NCI-H345 (cell line): Measurements from ENCODE around the gene ZNF711.
"Not testable (repeated sequence)": the region's sequence is repeated elsewhere in the genome, so short reads cannot be mapped to it uniquely, and the experiment has no call there.

ENCODE experiments used
- DNase-seq: peaks from one replicate; lab custom pipeline; 2025; lab: John Stamatoyannopoulos, UW

Gene ZNF711

DNA sequence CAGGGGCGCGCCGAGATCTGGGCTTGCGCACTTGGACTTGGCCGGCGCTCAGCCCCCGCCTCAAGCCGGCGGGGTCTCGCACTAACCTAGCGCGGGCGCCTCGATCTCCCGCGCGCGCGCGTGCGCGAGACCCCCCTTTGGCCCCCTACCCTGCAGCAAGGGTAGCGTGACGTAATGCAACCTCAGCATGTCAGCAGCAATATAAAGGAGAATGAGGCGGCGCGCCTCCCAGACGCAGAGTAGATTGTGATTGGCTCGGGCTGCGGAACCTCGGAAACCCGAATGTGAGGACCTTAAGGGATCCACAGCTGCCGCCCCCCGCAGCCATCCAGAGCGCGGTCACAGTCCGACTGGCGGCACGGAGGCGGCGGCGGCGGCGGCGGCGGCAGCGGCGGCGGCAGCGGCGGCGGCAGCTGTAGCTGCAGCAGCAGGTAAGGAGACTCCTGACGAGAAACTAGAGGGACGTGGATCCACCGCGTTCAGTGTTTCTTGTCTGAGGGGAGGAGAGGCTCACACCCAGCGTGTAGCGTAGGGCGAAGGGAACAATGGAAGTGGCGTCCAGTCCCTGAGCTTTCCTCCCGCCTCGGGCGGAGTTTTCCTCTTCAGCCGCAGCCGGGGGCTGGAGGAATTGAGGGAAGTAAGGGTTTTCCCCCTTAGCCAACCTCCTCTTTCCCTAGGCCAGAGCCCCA is at the start of gene ZNF711, which contains the start of gene SATL1:
Gene ZNF711 (plus strand): TSS at position 231 of the 689 bp plus-strand sequence. CDS start 3,582 bp downstream, outside the sequence.
Gene SATL1 (minus strand): TSS at position 19 of the 689 bp plus-strand sequence. CDS start 134,811 bp downstream, outside the sequence.
- DNase-seq, result peak; percentile 93

DNA sequence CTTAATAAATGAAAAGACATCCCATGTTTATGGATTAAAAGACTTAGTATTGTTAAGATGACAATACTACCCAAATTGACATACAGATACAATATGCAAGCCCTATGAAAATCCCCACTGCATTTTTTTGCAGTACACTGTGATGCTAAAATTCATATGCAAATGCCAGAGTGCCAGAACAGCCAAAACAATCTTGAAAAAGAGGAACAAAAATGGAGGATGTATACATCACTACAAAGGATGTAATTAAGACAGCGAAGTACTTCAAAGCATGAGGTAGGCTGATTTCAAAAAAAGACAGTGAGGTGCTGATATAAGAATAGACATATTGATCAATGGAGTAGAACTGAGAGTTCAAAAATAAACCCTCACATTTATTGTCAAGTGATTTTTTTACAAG is 47.5 kb upstream of the ZNF711 start:
- no peak for DNase-seq

DNA sequence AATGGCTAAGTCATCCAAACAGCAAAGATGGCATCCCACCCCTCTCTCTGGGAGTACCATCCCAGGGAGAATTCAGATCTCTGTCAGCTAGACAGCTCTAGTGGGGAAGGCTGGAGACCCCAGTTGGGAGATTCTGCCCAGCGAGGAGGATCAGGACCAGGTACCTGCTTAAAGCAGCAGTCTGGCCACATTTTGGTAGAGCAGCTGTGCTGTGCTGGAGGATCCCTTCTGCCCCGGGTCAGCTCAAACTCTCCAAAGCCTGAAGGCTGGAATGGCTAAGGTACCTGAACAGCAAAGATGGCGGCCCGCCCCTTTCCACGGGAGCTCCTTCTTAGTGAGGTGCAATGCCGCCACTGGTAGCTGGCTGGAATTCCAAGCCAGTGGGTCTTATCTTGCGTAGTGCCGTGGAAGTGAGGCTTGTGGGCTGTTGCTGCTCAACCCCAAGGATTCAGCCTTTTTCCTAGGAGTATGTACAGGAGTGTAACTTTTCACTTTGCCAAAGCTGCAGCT is 40.3 kb upstream of the ZNF711 start:
- DNase-seq, result no peak

DNA sequence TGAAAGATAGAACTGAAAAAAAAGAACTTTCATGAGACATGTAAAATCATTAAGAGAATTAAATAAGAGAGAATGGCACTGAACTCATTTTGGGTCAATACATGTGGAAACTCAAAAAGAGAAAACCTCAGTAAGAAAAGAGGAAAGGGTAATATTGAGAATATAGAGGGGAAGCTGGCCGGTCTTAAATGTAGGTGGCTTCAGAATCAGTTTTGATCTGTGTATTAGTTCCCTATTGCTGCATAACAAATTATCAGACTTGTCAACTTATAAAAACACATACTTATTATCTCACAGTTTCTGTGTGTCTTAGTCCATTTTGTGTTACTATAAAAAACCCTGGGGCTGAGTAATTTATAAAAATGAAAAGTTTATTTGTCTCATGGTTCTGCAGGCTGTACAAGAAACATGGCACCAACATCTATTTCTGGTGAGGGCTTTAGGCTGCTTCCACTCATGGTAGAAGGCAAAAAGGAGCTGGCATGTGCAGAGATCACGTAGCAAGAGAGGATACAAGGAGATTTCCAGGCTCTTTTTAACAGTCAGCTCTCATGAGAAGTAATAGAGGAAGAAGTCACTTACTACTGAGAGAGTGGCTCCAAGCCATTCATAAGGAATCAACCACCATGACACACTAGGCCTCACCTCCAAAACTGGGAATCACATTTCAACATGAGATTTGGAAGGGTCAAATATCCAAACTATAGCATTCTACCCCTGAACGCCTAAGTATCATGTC is 29.8 kb upstream of the ZNF711 start:
- DNase-seq, result no peak

DNA sequence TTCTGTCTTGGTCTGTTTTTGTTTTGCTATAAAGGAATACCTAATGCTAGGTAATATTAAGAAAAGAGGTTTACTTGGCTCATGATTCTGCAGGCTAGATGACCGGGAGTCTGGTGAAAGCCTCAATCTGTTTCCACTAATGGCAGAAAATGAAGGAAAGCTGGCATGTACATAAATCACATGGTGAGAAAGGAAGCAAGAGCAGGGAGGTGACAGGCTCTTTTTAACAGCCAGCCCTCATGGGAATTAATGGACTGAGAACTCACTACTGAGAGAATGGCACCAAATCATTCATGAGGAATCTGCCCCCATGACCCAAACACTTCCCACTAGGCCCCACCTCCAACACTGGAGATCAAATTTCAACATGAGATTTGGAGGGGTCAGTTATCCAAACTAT is 27.8 kb upstream of the ZNF711 start:
- DNase-seq, result no peak

DNA sequence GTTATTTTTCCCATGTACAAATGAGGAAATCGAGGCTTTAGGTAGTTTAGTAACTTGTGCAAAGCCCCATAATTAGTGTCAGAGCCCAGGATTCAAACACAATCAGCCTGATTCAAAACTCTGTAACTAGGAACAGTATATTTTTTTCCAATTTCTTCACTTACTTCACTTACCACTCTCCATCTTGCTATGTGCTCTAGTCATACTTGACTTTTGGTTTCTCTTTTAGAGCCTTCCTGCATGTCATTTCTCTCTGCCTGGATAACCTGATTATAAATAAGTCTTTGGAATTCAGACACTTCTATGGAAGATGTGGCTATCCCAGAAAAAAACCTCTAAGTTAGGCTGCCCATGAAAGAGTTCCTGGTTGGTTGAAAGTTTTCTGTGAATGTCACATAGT is 22.4 kb upstream of the ZNF711 start:
- no peak for DNase-seq

DNA sequence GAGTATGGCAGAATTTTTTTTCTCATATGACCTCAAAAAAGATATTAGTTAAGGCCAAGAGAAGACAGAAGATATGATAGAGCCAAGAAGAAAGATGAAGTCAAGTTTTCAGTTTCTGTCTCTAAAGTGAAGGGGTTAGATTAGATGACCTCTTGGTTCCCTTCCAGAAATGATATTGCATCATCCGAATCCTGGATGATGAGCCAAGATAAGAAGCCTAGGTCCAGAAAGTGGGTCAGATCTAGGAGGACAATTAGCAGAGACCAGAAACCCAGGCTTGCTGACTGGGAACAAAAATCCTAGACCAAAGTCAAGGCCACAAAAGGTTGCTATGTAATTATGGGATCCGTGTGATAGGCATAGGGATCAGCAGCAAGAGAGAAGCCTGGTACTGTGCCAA is 20.4 kb upstream of the ZNF711 start:
- DNase-seq, result no peak

DNA sequence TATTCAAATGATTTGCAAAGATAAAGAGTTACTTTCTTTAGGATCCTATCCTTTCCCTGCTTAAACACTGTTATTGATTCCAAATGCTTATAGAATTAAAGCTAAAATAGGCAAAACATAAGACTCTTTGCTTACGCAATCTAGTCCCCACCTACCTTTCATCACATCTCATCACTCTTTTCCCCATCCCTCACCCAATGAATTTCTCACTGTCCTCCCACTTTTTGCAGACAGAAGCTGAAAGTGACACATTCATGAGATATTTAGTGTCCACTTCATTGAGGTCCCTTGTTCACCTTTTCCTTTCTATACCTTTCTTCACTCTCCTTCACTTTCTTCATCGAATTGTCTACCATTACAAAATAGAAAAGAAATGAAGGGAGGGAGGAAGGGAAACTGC is 636 bp upstream of the ZNF711 start:
- DNase-seq, result no peak

DNA sequence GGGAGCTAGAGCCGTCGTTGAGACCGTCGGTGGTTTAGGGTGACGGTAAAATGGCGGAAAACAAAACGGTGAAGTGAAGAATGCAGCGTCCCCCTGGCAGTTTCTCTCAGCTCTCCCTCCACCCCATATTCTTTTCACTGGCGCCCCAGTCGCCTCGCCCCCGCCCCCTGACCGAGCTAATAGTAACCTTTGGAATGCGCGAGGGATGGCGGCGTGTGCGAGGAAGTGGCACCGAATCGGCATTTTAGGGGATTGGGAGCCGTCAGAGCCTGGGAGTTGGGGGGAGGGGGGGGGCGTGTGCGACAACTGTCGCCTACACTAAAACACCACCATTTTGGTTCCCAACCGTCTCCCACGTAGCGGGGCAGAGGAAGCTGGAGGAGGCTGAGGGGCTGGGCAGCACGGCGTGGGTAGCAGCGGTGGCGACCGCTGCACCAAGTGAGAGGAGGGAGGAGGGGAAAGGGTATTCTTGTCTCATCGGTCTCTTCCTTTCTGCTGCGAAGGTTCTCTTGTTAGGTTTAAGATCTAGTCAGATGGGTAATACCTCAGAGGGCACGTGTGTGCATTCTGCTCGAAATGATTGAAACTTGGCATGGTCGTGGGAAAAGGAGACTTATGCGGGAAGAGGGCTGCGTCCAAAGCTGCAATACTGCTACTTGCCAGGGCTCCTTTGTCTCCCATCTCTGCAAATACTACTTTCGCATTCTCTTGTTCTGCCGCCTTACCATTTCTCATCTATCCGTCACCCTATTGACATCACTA is 840 bp downstream of the ZNF711 start:
- peak; percentile 25 for DNase-seq

DNA sequence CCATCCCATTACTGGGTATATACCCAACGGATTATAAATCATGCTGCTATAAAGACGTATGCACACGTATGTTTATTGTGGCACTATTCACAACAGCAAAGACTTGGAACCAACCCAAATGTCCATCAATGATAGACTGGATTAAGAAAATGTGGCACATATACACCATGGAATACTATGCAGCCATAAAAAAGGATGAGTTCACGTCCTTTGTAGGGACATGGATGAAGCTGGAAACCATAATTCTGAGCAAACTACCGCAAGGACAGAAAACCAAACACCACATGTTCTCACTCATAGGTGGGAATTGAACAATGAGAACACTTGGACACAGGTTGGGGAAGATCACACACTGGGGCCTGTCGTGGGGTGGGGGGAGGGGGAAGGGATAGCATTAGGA is 41.5 kb downstream of the ZNF711 start:
- not testable (repeated sequence) for DNase-seq

DNA sequence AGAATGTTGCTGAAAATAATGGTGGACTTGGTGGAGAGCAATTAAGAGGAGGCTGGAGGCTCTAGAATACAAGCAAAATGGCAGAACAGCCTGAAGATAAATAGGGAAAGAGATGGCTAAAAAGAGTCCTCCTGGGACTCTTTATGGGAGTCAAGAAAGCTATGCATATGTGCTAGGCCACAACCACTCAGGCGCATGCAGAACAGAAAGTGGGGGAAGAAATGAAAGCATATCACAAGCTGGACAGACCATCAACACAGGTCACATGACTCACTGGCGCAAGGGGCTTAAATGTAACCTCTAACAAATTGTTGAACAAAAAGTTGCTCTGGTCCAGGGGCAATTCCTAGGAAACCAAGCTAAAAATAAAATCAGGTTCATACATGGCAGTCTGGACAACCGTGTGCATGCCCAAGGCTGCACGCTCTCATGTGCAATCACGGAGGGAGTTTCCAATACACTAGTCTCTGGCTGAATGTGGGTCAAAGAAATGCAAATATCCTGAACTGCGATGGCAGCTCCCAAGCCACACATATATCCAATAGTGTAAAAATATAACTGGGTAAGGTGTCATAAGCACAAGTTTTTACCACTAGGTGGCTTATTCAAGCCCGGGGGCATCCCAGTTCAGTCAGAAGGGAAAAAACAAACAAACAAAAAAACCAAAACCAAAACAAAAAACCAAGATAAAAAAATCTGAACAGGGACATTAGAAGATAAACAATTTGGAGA is 45.4 kb downstream of the ZNF711 start:
- no peak for DNase-seq

DNA sequence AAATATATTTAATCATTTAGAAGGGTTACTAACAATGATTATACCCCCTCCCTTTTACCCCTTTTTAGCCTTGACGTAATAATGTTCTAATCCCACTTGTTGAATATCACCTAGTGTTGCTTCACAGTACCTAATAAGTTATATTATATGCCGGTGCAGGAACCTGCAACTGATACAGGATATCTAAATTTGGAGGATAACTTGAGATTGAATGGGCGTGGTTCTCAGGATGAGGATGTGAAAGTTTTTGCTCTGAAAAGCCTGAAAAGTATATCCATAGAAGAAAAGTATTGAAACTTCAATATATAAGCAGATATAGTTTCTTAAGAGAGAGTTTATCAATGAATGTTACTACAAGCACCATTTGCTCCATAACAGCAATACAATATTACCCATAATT is 59.8 kb downstream of the ZNF711 start:
- DNase-seq, result no peak

DNA sequence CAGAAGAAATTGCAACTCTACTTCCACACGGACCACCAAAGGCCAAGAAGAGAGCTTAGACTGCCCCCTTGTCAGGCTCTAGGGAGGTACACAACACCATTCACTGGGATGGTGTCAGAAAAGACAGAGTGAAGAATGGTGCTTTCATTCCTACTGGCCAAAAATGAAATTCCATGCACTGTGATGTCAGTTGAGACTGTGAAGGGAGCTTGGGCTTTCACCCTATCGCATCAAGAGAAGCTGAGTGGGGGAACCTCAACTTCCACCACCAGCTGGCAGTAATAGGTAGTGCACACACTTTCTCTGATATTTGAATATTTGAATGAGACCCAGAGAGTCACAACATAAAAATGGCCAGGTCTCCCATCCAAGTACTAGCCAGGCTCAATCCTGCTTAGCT is 65.9 kb downstream of the ZNF711 start:
- DNase-seq, result no peak

DNA sequence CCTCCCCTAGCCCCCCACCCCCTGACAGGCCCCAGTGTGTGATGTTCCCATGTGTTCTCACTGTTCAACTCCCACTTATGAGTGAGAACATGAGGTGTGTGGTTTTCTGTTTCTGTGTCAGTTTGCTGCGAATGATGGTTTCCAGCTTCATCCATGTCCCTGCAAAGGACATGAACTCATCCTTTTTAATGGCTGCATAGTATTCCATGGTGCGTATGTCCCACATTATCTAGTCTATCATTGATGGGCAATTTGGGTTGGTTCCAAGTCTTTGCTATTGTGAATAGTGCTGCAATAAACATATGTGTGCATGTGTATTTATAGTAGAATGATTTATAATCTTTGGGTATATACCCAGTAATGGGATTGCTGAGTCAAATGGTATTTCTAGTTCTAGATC is 67.6 kb downstream of the ZNF711 start:
- not testable (repeated sequence) for DNase-seq
